Measurements from ENCODE around the gene WNT3A.
"Not testable (repeated sequence)": the region's sequence is repeated elsewhere in the genome, so short reads cannot be mapped to it uniquely, and the experiment has no call there.

WNT3A gene

GRCh38 chr1:228011721-228012311 is 5.0 kb downstream of the WNT3A start:
- peak; percentile 1 for DNase-seq (ENCODE audit: low spot score)

- peak; percentile 1 for DNase-seq (ENCODE audit: low spot score)
Measured at GRCh38 chr1:228012555-228012954, 5.8 kb downstream of the WNT3A start.

GRCh38 chr1:228013131-228013934 is 6.5 kb downstream of the WNT3A start:
- DNase-seq (ENCODE audit: low spot score): no peak

- DNase-seq (ENCODE audit: low spot score): no peak
Measured at GRCh38 chr1:228013935-228014930, 7.4 kb downstream of the WNT3A start.

GRCh38 chr1:228015276-228016180 is 8.7 kb downstream of the WNT3A start:
- peak; percentile 85 for DNase-seq (ENCODE audit: low spot score)

GRCh38 chr1:228016181-228016510 is 9.3 kb downstream of the WNT3A start:
- no peak for DNase-seq (ENCODE audit: low spot score)

- DNase-seq (ENCODE audit: low spot score): no peak
Measured at GRCh38 chr1:228016653-228017355, 10.0 kb downstream of the WNT3A start.

GRCh38 chr1:228017356-228018124 is 10.7 kb downstream of the WNT3A start:
- no peak for DNase-seq (ENCODE audit: low spot score)

GRCh38 chr1:228018125-228018398 is 11.3 kb downstream of the WNT3A start:
- no peak for DNase-seq (ENCODE audit: low spot score)

- no peak for DNase-seq (ENCODE audit: low spot score)
Measured at GRCh38 chr1:228018961-228019721, 12.3 kb downstream of the WNT3A start.

- DNase-seq (ENCODE audit: low spot score): not testable (repeated sequence)
Measured at GRCh38 chr1:228019722-228020083, 12.9 kb downstream of the WNT3A start.

GRCh38 chr1:228020686-228021354 is 14.0 kb downstream of the WNT3A start:
- no peak for DNase-seq (ENCODE audit: low spot score)

- DNase-seq (ENCODE audit: low spot score): no peak
Measured at GRCh38 chr1:228021355-228022030, 14.7 kb downstream of the WNT3A start.

GRCh38 chr1:228022571-228023293 is 15.9 kb downstream of the WNT3A start:
- no peak for DNase-seq (ENCODE audit: low spot score)

GRCh38 chr1:228023294-228023639 is 16.5 kb downstream of the WNT3A start:
- no peak for DNase-seq (ENCODE audit: low spot score)

- DNase-seq (ENCODE audit: low spot score): no peak
Measured at GRCh38 chr1:228029281-228029680, 22.5 kb downstream of the WNT3A start.

GRCh38 chr1:228030451-228031201 is 23.8 kb downstream of the WNT3A start:
- no peak for DNase-seq (ENCODE audit: low spot score)
